ENCODE data around the gene FBXL17. TPM values are rescaled to one million over a fixed set of nuclear protein-coding genes. Genes with fewer than 3 reads are reported as not detected.

Gene FBXL17
- total RNA-seq, 4 donors from 2014 or later, result 14.4 to 22.0 (median 16.6) TPM

GRCh38 chr5:107873877-107874276 is 508.0 kb downstream of the FBXL17 start:
- H3K27ac ChIP-seq (replicated peaks in 1 of 4), result no peak overlapping the region
- DNase-seq (ENCODE audit: extremely low spot score), result no peak
- 66% methylated on average over 2 of the region's 2 CpGs for WGBS
- H3K4me3 ChIP-seq, result no peak overlapping the region
- H3K9me3 ChIP-seq, result no peaks in the 10 kb centered on the region
- no peaks in the 10 kb centered on the region for H3K36me3 ChIP-seq
- intact Hi-C loops (cut with DNase I), result no loop called here
- H3K27me3 ChIP-seq, result no peaks in the 10 kb centered on the region
- no peaks in the 10 kb centered on the region for H3K4me1 ChIP-seq
- TF ChIP-seq CTCF (IDR thresholded peaks at IDR 0.05), result no peak
- no peak for TF ChIP-seq EP300 (IDR thresholded peaks at IDR 0.05)
- no peak for TF ChIP-seq POLR2AphosphoS5 (IDR thresholded peaks at IDR 0.05)
- TF ChIP-seq POLR2A (IDR thresholded peaks at IDR 0.05; ENCODE audit: low read depth), result no peak

GRCh38 chr5:107871023-107871422 is 510.9 kb downstream of the FBXL17 start:
- Histone ChIP-seq H3K27me3 (no peaks in the 10 kb centered on the region), H3K27ac (replicated peaks in 1 of 4) (no peak overlapping the region), H3K4me1 (no peaks in the 10 kb centered on the region), H3K9me3 (no peaks in the 10 kb centered on the region), H3K36me3 (no peaks in the 10 kb centered on the region), H3K4me3 (no peak overlapping the region)
- intact Hi-C loops (cut with DNase I), result no loop called here
- 91% methylated on average over 3 of the region's 3 CpGs for WGBS
- DNase-seq (ENCODE audit: extremely low spot score), result no peak
- TF ChIP-seq POLR2AphosphoS5 (IDR thresholded peaks at IDR 0.05) (no peak), CTCF (IDR thresholded peaks at IDR 0.05) (no peak), EP300 (IDR thresholded peaks at IDR 0.05) (no peak), POLR2A (IDR thresholded peaks at IDR 0.05; ENCODE audit: low read depth) (no peak)

DNA sequence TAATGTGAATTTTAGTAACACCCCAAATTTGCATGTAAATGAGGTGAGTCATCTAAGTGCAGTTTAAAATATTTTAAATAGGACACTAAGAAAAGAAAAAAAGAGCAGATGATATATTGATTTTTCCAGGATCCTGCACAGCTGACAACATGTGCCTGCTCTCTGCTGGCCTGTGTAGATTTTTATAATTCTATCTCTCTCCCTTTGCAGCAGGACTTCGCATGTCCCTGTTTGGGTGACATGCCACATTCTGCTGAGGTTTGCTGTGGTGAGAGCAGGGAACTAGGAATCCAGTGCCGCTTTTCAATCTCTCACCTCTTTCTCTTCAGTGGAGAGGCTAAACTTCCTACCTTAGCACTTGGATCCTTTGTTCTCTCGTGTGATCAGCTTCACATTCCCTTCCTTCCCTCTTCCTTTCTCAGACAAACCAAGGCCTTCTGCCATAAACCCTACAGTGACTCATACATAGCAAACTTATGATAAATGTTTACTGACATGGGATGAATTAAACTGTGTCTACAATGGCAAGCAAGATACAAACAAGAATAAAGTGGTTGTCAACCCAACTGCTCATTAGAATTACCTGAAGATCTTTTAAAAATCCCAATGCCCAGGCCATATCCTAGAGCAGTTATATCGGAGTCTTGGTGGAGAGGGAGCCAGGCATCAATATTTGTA is 512.3 kb downstream of the FBXL17 start:
- Histone ChIP-seq H3K4me3 (no peak overlapping the region), H3K27me3 (no peaks in the 10 kb centered on the region), H3K27ac (replicated peaks in 1 of 4) (no peak overlapping the region), H3K36me3 (no peaks in the 10 kb centered on the region), H3K9me3 (no peaks in the 10 kb centered on the region), H3K4me1 (no peaks in the 10 kb centered on the region)
- 80% methylated on average over 4 of the region's 4 CpGs for WGBS
- intact Hi-C loops (cut with DNase I), result no loop called here
- TF ChIP-seq POLR2A (IDR thresholded peaks at IDR 0.05; ENCODE audit: low read depth), result no peak
- TF ChIP-seq EP300 (IDR thresholded peaks at IDR 0.05), result no peak
- no peak for TF ChIP-seq POLR2AphosphoS5 (IDR thresholded peaks at IDR 0.05)
- TF ChIP-seq CTCF (IDR thresholded peaks at IDR 0.05), result no peak
- DNase-seq (ENCODE audit: extremely low spot score), result no peak

DNA sequence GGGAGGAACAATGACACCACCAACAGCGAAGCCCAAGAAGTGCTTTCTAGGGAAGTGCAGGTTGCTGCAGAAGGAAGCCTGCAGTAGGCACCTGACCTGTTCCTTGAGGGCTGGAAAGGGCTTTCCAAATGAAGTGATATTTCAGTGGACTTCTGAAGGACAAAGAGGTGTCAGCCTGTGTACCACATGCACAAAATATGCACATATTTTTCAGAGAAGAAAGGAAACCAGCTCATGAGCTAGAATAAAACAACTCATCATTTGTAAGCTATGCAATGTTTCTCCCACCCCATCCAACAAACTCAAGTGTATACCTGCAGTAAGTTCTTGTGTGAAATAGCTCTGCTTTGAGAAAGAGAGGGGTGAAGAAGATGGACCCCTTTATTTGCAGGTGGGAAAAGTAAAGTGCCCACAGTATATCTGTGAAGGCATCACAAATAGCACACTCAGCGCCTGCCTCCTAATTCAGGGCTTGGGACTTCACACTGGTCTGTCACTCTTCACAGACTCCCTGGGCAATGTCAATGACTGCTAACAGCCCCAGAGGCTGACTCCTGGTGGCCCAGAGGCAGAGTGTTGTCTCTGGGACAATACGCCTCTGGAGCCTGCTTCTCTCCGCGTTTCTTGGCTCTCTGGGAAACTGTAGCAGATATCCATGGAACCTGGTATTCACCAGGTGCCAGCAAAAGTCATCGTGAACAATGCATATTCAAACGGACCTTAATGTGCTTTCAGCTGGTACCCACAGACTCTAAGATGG is 513.1 kb downstream of the FBXL17 start:
- H3K27me3 ChIP-seq, result no peaks in the 10 kb centered on the region
- no peaks in the 10 kb centered on the region for H3K4me1 ChIP-seq
- DNase-seq (ENCODE audit: extremely low spot score), result no peak
- H3K4me3 ChIP-seq, result no peak overlapping the region
- H3K9me3 ChIP-seq, result no peaks in the 10 kb centered on the region
- no peaks in the 10 kb centered on the region for H3K36me3 ChIP-seq
- no peak for TF ChIP-seq CTCF (IDR thresholded peaks at IDR 0.05)
- no peak overlapping the region for H3K27ac ChIP-seq (replicated peaks in 1 of 4)
- intact Hi-C loops (cut with DNase I), result no loop called here
- 95% methylated on average over 7 of the region's 7 CpGs for WGBS

Data from esophagus muscularis mucosa (tissue), 4 donors.